CD4-positive, alpha-beta T cell (primary cell): ENCODE measurements around the gene IGF1R. TPM values are rescaled to one million over a fixed set of nuclear protein-coding genes. Genes with fewer than 3 reads are reported as not detected.

Experiments
- ATAC-seq: fragments of 200-7000 bp; cut with Tn5 transposase; one replicate; pipeline ENCODE4 v1.10.0; 2022; ENCODE audit warnings: mild to moderate bottlenecking; ENCODE audit not compliant: poor library complexity
- CTCF ChIA-PET: fragments of 350-600 bp; sonication (Branson Sonifier 250); formaldehyde crosslinking; loops from one replicate; lab custom pipeline; 2021; ENCODE audit warnings: antibody characterized with exemption, inconsistent platforms; lab: Charles Lee
- POLR2A ChIA-PET: fragments of 350-600 bp; sonication (Branson Sonifier 250); formaldehyde crosslinking; loops from one replicate; lab custom pipeline; 2021; ENCODE audit warnings: antibody characterized with exemption, inconsistent platforms; lab: Charles Lee
- DNase-seq, 14 experiments: peaks; one replicate each; pipeline ENCODE4 v3.0.0-alpha.2; 2013 to 2020; ENCODE audit warnings: mixed read lengths in 2 of 14
- H3K27ac ChIP-seq, 2 donors: one replicate each; pipeline versions ENCODE4 v1.5.1 to v1.7.0; 2013; ENCODE audit warnings: low read length in 2 of 2, low read depth in 1 of 2, mild to moderate bottlenecking in 1 of 2
- H3K27me3 ChIP-seq, 2 experiments: 1 replicate in 1 of 2; 2 replicates in 1 of 2; pipeline versions ENCODE4 v1.6.1 to v1.7.0; 2013; ENCODE audit warnings: low read length in 2 of 2, control low read depth in 1 of 2, mild to moderate bottlenecking in 1 of 2, moderate library complexity in 1 of 2; ENCODE audit not compliant: insufficient read depth in 2 of 2, control insufficient read depth in 1 of 2
- H3K36me3 ChIP-seq: one replicate; pipeline ENCODE4 v1.6.1; 2013; ENCODE audit warnings: low read length, control low read depth; ENCODE audit not compliant: insufficient read depth
- H3K4me1 ChIP-seq: one replicate; pipeline ENCODE4 v1.6.1; 2013; ENCODE audit warnings: low read length, control low read depth; ENCODE audit not compliant: insufficient read depth
- H3K4me3 ChIP-seq: one replicate; pipeline ENCODE4 v1.5.1; 2013; ENCODE audit warnings: mild to moderate bottlenecking, low read length, moderate library complexity
- H3K9me3 ChIP-seq, 2 experiments: 1 replicate in 1 of 2; 2 replicates in 1 of 2; pipeline versions ENCODE4 v1.6.1 to v1.7.0; 2013; ENCODE audit warnings: low read length in 2 of 2, mild to moderate bottlenecking in 2 of 2, control low read depth in 1 of 2, moderate library complexity in 1 of 2; ENCODE audit not compliant: control insufficient read depth in 1 of 2, insufficient read depth in 1 of 2
- H3K27ac Mint-ChIP-seq: one replicate; pipeline ENCODE4 v1.8.0; 2020; ENCODE audit warnings: mixed read lengths
- H3K27me3 Mint-ChIP-seq: one replicate; pipeline ENCODE4 v1.8.0; 2021; ENCODE audit warnings: mixed read lengths
- H3K36me3 Mint-ChIP-seq: one replicate; pipeline ENCODE4 v1.8.0; 2021; ENCODE audit warnings: low read depth, mixed read lengths
- H3K4me1 Mint-ChIP-seq: one replicate; pipeline ENCODE4 v1.8.0; 2021; ENCODE audit warnings: low read depth, mixed read lengths
- H3K4me3 Mint-ChIP-seq: one replicate; pipeline ENCODE4 v1.8.0; 2020; ENCODE audit warnings: mild to moderate bottlenecking, mixed read lengths
- H3K9me3 Mint-ChIP-seq: one replicate; pipeline ENCODE4 v1.8.0; 2020; ENCODE audit warnings: mixed read lengths
- intact Hi-C, 2 experiments: fragments of 100-400 bp; cut with DNase I in 1 of 2; cut with micrococcal nuclease in 1 of 2; formaldehyde crosslinking; loops; one replicate each; pipeline versions ENCODE4 v1.15.1 to v1.9.0; 2023 to 2025; cut with DNase I, micrococcal nuclease
- total RNA-seq, 174 experiments: library from RNA in 2 of 174; stranded (reverse) in 2 of 174; gene quantifications; one replicate each; pipeline ENCODE4 v1.2.3 and lab custom pipeline; 2021 to 2026
- TF ChIP-seq, protein P1 (sequence below): fragments of 200-600 bp; IDR thresholded peaks from one replicate; pipeline ENCODE4 v1.8.0; 2022; ENCODE audit warnings: antibody characterized with exemption, mild to moderate bottlenecking

IGF1R gene
- total RNA-seq, 2 experiments from 2014 or later: 39.2 to 40.3 TPM

DNA sequence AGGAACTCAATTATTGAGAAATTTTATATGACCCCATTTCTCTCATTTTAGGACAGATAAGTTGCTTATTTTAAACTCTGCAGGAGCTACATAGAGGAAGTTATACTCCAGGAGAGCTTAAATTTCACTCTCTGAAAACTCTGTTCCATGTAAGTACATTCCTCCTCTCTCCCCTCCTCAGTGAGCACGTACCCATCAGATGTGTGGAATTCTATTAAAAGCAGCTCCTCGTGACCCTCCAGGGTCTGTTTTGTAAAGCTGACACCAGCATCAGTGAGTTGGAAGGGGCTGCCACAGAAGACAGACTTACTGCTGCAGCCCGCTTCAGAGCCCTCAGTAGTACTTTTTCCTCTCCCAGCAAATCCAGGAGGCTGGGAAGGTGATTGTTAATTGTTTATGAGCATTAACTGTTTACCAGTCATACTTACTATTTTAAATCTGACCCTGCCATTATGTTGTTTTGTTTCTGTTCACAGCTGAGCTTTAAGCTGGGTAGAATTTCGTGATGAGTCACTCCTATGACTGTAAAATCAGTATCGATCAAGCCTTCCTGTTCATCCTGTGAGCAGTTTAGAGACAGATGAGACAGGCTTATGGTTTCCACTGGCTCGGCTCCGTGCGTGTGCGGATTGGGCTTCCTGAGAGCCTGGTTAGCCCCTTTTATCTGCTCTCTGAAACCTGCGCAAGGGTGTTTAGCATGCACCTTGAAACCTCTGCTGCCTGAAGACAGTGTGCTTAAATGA is 20.4 kb downstream of the IGF1R start:
- Mint-ChIP-seq H3K9me3 (no peaks in the 10 kb centered on the region), H3K4me3 (peak overlapping the region; percentile 6), H3K27ac (peak overlapping the region; percentile 28), H3K27me3 (no peaks in the 10 kb centered on the region), H3K4me1 (peaks cover 87% of the 10 kb centered on the region), H3K36me3 (no peaks in the 10 kb centered on the region)
- Histone ChIP-seq H3K9me3 (no peaks in the 10 kb centered on the region), H3K4me3 (no peak overlapping the region), H3K36me3 (no peaks in the 10 kb centered on the region), H3K4me1 (peaks cover 30% of the 10 kb centered on the region), H3K27me3 (no peaks in the 10 kb centered on the region), H3K27ac (no peak overlapping the region)
- intact Hi-C loops: no loop called here
- ATAC-seq (peak; percentile 80), DNase-seq (peak in 5 of 14 experiments; percentile 11 to 60 (median 23))
- POLR2A ChIA-PET: no interaction called here
- CTCF ChIA-PET: no interaction called here
- TF ChIP-seq, protein P1, sequence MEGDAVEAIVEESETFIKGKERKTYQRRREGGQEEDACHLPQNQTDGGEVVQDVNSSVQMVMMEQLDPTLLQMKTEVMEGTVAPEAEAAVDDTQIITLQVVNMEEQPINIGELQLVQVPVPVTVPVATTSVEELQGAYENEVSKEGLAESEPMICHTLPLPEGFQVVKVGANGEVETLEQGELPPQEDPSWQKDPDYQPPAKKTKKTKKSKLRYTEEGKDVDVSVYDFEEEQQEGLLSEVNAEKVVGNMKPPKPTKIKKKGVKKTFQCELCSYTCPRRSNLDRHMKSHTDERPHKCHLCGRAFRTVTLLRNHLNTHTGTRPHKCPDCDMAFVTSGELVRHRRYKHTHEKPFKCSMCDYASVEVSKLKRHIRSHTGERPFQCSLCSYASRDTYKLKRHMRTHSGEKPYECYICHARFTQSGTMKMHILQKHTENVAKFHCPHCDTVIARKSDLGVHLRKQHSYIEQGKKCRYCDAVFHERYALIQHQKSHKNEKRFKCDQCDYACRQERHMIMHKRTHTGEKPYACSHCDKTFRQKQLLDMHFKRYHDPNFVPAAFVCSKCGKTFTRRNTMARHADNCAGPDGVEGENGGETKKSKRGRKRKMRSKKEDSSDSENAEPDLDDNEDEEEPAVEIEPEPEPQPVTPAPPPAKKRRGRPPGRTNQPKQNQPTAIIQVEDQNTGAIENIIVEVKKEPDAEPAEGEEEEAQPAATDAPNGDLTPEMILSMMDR: no peak

DNA sequence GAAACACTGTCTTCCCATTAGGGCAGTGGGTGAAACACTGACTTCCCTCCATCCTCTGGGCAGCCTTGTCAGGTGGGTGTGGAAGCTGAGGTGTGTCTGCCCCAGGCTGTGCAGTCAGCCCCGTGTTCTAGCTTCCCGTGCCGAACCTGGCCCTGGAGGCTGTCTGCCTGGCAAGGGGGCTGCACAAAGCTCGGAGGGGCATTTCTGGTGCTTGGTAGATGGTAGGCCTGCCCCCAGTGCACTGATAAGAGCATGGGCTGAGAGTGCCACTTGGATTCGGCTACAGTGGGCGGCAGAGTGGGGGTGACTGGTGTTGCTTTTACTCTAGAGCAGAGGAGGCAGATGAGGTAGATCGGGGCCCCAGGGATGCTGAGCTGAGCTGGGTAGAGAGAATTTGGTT is 21.3 kb downstream of the IGF1R start:
- POLR2A ChIA-PET: no interaction called here
- no peaks in the 10 kb centered on the region for H3K9me3 ChIP-seq
- Mint-ChIP-seq H3K4me3 (no peak overlapping the region), H3K27ac (peak overlapping the region; percentile 12), H3K36me3 (no peaks in the 10 kb centered on the region), H3K4me1 (peaks cover 85% of the 10 kb centered on the region), H3K27me3 (no peaks in the 10 kb centered on the region), H3K9me3 (no peaks in the 10 kb centered on the region)
- no peak overlapping the region for H3K27ac ChIP-seq
- TF ChIP-seq, protein P1: no peak
- ATAC-seq: no peak
- peaks cover 29% of the 10 kb centered on the region for H3K4me1 ChIP-seq
- no peak overlapping the region for H3K4me3 ChIP-seq
- DNase-seq: no peak
- H3K27me3 ChIP-seq: no peaks in the 10 kb centered on the region
- no peaks in the 10 kb centered on the region for H3K36me3 ChIP-seq
- intact Hi-C loops: no loop called here
- CTCF ChIA-PET: no interaction called here

DNA sequence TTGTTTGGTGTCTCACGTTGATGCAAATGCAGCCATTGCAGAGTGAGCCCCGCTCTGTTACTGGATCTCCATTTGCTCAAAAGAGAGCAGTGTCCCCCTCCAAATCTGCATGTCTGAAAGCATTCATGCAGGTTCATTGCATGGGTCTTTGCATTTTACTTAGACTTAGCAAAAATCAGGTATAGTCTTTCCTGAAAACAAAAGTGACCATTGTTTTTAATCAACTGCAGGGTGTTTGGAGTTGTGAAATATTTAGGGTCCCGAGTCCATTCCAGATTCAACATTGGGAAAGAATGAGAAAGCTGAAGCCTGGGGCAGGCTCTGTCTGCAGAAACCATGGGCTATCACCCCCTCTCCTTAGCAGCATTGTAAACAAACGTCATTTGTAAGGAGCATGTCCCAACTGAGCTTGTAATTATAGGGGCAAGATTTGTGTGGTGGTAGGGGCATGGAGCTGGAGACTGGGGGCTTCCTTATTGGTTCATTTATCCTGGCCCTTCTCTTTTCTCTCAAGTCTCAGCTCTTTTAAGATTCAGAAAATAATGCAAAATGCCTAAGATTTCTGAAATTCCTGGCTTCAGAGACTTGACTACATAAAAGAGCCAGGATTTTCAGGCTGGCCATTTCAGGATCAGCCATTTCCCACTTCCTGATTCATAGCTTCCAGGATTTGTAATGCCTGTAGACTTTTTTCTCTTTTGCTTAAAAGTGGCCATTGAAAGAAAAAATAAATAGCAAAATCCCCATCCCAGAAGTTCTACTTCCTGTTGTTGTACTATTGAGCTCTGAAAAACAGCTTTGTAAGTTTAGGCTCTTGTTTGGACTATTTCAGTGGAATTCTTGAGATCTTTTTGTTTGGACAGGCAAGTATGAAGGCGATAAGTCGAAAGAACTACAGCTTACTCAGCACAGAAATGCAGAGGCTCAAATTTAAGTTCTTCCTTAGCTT is 23.0 kb downstream of the IGF1R start:
- ATAC-seq (no peak), DNase-seq (no peak)
- ChIA-PET POLR2A (no interaction called here), CTCF (no interaction called here)
- H3K4me3 Mint-ChIP-seq: no peak overlapping the region
- H3K27ac Mint-ChIP-seq: no peak overlapping the region
- no peaks in the 10 kb centered on the region for H3K9me3 Mint-ChIP-seq
- Histone ChIP-seq H3K27ac (no peak overlapping the region), H3K36me3 (no peaks in the 10 kb centered on the region), H3K4me1 (peaks cover 25% of the 10 kb centered on the region), H3K9me3 (no peaks in the 10 kb centered on the region), H3K27me3 (no peaks in the 10 kb centered on the region), H3K4me3 (no peak overlapping the region)
- H3K27me3 Mint-ChIP-seq: no peaks in the 10 kb centered on the region
- H3K4me1 Mint-ChIP-seq: peaks cover 80% of the 10 kb centered on the region
- intact Hi-C loops: no loop called here
- TF ChIP-seq, protein P1: no peak
- no peaks in the 10 kb centered on the region for H3K36me3 Mint-ChIP-seq
